HG02884 (cell line): Measurements from ENCODE around the gene PGBD5.

Experiments used
- ATAC-seq: cut with Tn5 transposase; IDR thresholded peaks from one replicate; pipeline ENCODE4 v1.9.1; 2021; ENCODE audit warnings: mild to moderate bottlenecking, moderate library complexity; ENCODE audit not compliant: unreplicated experiment

Gene PGBD5

GRCh38 chr1:230328342-230329015, 97.7 kb downstream of the PGBD5 start:
- no peak for ATAC-seq

GRCh38 chr1:230327892-230328284, 98.2 kb downstream of the PGBD5 start:
- ATAC-seq: no peak

GRCh38 chr1:230326971-230327891, 98.9 kb downstream of the PGBD5 start:
- no peak for ATAC-seq

- ATAC-seq: no peak
Measured at GRCh38 chr1:230323686-230324085, 102.4 kb downstream of the PGBD5 start.

GRCh38 chr1:230322967-230323547, 103.1 kb downstream of the PGBD5 start:
- no peak for ATAC-seq

- ATAC-seq: no peak
Measured at GRCh38 chr1:230322421-230322756, 103.7 kb downstream of the PGBD5 start.

- ATAC-seq: no peak
Measured at GRCh38 chr1:230321741-230322420, 104.3 kb downstream of the PGBD5 start.

- no peak for ATAC-seq
Measured at GRCh38 chr1:230321341-230321740, 104.8 kb downstream of the PGBD5 start.

- ATAC-seq: no peak
Measured at GRCh38 chr1:230320804-230321203, 105.3 kb downstream of the PGBD5 start.

- ATAC-seq: no peak
Measured at GRCh38 chr1:230319014-230319747, 107.0 kb downstream of the PGBD5 start.

- ATAC-seq: no peak
Measured at GRCh38 chr1:230317823-230318819, 108.0 kb downstream of the PGBD5 start.

GRCh38 chr1:230316864-230317745, 109.0 kb downstream of the PGBD5 start:
- ATAC-seq: no peak

GRCh38 chr1:230315099-230315498, 111.0 kb downstream of the PGBD5 start:
- ATAC-seq: no peak

- ATAC-seq: no peak
Measured at GRCh38 chr1:230314142-230314470, 112.0 kb downstream of the PGBD5 start.

GRCh38 chr1:230313453-230314141, 112.5 kb downstream of the PGBD5 start:
- no peak for ATAC-seq

- ATAC-seq: no peak
Measured at GRCh38 chr1:230312676-230313075, 113.5 kb downstream of the PGBD5 start.

GRCh38 chr1:230310381-230311163, 115.6 kb downstream of the PGBD5 start:
- peak; percentile 53 for ATAC-seq
